Measurements from ENCODE around the gene WDR37.

- TF ChIP-seq CTCF (IDR thresholded peaks at IDR 0.05) (no peak), POLR2A (IDR thresholded peaks at IDR 0.05) (no peak)
Measured at GRCh38 chr10:1121271-1121970, 65.2 kb downstream of the WDR37 start.

All from right lobe of liver (tissue), 4 donors.